Activated CD4-positive, alpha-beta T cell treated with anti-CD3 and anti-CD28 coated beads for 1 hour (primary cell): ENCODE results near the gene NINJ2.

Experiments
- DNase-seq: peaks from one replicate; pipeline ENCODE4 v3.0.0-alpha.2; 2020

The NINJ2 gene

DNA sequence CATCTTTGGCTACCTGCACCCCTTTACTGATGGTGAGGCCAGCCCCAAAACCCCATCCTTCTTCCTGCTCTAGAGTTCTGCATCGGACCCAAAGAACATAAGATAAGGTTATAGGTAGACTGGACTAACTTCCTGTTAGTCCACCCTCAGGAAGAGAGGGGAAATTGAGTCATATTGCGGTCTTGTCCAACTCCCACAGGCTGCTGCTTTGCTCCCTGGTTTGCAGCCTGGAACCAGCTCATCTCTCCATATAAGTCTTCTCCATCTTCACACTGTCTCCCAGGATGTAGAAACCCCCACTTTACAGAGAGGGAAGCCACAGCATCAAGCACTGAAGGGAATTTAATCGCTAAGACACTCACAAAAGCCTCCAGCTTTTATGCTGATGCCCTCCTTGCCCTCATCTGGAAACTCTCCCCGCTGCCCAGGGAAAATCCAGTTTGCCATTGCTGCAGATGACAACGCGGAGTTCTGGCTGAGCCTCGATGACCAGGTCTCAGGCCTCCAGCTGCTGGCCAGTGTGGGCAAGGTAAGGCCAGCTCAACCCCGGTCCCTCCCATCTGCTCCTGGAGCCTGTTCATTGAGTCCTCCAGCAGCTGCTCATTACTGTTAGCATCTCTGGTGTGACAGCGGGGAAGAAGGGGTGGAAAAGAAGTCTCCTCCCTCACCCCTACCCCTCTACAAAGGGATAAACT, 118.2 kb downstream of the NINJ2 start:
- DNase-seq = no peak

- DNase-seq = no peak
Measured at GRCh38 chr12:544142-544541, 119.1 kb downstream of the NINJ2 start.

GRCh38 chr12:543114-543451, 120.2 kb downstream of the NINJ2 start:
- DNase-seq = no peak

DNA sequence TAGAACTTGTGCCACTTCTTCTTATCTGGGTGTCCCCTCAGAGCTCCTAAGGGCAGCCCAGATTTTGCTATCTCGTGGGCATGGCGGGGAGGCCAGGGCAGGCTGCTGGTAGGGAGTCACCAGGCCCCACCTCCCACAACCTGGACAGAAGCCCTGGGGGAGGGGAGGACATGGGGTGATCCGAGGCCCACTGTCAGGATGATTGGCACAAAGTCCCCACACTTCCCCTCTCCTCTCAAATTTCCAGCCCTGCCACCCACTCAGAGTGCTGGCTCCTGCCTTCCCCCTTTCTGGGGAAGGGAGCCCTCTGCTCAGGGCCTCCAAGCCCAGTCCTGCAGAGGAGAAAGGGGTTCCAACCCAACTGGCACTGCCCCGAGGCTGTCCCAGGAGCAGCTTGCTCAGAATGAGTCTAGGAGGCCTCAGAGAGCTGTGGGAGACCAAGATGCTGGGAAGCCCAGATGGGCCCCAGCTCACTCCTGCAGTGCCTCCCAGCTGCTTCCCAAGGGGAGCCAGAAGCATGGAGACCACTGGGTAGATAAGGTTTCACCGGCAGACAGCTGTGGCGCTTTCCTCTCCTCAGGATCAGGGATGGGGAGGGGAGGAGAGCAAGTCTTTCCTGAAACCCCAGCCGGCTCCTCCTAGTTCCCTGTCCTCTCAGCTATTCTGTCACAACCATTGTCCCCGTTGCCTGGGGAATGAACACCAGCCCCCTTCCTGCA, 120.7 kb downstream of the NINJ2 start:
- DNase-seq = no peak

- DNase-seq = no peak
Measured at GRCh38 chr12:541676-542324, 121.4 kb downstream of the NINJ2 start.

DNA sequence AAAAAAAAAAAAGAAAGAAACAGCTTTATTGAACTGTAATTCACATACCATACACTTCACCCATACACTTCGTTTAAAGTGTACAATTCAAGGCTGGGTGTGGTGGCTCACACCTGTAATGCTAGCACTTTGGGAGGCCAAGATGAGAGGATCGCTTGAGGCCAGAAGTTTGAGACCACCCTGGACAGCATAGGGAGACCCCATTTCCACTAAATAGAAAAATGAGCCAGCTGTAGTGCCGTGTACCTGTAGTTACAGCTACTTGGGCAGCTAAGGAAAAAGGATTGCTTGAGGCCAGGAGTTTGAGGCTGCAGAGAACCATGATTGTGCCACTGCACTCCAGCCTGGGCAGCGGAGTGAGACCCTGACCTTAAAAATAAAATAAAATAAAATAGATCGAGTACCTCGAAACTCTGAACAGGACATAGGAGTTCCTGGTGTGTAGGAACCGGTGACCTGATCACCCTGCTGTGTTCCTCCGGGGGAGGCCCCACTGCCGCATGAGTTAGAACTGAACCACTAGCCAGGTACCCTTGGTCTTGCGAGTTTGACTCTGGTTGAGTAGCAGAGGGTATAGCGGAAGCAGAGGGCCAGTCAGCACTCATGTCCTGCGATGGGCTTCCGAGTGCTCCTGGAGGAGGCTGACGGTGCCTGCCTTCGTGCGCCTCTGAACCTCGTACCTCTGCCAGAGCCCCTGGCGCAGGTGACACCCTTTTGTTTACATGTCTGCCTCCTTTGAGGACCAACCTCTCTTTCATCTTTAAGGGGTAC, 123.5 kb downstream of the NINJ2 start:
- DNase-seq = no peak

GRCh38 chr12:538731-539539, 124.3 kb downstream of the NINJ2 start:
- no peak for DNase-seq

DNA sequence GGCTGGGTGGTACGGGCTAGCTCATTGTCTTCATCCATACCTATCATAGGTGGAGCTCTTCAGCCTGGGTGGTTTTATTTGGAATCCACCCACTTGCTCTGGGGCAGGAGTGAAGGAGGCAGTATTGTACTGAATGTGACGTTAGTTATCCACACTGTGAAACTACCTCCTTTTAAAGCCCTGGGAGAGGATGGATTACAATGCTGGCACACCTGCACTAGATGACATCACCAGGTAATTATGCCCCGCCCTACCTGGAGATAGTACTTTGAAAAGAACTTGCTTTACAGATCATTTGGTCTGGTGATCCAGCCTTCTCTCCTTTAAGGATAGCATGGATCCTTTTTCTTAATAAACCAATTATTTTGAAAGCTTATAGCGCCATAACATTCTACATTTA, 125.5 kb downstream of the NINJ2 start:
- no peak for DNase-seq

DNA sequence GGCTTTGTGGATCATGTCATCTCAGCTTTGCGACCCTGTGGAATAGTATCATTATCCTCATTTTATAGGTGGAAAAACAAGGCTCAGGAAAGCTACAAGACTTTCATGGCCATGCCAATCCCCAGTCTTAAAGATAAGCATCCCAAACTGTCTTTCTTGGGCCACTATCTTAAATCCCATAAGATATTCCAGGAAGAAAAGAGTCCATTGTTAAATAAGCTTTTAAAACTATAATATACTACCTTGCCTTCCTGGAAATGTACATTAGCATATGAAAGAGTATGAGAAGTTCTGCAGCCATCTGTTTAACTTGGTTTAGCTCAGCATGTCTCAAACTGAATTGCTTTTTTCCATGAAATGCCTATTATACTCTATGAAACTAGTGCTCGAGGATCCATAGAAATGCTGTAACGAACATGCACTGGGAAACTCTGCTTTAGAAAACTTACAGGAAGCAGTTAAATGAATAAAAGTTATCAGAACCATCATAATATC, 126.4 kb downstream of the NINJ2 start:
- no peak for DNase-seq

GRCh38 chr12:535396-535795, 127.8 kb downstream of the NINJ2 start:
- DNase-seq = no peak

DNA sequence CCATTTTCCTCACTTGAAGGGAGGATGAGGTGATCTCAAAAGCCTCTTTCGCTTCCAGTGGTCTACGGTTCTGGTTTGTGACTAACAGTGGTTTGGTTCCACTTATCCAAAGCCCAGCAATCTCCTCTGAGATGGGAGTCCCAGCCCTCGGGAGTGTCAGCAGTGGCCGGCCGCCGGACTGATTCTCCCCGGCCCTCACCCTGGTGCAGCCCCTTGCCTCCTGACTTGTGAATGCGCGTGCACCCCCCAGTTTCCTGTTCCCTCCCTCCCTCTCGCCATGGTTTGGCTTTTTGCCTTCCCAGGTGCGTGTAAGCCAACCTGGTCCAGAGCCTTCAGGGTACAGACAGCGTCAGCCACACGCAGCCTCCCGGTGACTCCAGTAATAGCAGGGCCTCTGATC, 129.0 kb downstream of the NINJ2 start:
- no peak for DNase-seq

DNA sequence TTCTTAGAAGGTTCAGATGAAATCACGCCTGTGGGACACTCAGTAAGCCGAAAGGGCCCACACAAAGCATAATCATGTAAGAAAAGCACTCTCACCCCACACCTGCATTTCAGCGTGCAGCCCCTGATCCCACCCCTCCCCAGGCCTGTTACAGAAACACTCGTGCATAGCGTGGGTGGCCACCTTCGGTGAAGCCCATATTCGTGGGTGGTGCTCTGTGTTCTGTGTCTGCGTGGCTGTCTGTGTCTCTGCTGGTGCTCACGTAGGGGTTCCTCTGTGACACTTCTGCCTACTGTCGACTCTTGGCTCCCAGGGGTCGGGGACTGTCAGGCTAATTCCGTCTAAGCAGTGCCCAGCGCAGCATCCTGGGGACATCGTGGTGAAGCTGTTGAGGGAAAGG, 129.5 kb downstream of the NINJ2 start:
- no peak for DNase-seq

- DNase-seq = no peak
Measured at GRCh38 chr12:532908-533565, 130.2 kb downstream of the NINJ2 start.

DNA sequence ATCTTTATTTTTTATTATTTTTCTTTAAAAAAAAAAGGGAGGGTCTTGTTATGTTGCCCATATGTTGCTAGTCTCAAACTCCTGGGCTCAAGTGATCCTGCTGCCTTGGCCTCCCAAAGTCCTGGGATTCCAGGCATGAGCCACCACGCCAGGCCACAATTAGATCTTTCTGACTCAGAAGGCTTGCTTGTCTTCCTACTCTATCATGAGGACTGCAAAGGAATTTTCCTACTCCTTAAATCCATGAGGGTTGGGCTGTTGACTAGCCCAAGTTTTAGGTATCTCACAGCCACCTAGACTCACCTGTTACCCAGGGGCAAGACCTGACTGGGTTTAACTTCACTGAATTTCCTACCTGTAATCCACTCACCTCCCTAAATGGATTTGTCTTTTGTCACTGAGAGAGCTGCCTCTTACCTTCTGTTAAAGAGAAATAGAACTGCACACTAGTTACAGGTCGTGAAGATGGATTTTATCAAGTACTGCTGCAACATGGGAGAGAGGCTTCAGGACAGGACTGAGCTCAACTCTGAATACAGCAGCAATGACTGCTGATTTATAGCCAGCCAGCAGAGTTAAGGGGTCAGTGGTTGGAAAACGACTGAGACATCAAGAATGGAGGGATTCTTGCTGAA, 131.2 kb downstream of the NINJ2 start:
- no peak for DNase-seq

GRCh38 chr12:530821-531220, 132.4 kb downstream of the NINJ2 start:
- DNase-seq = no peak

- no peak for DNase-seq
Measured at GRCh38 chr12:530308-530707, 132.9 kb downstream of the NINJ2 start.

DNA sequence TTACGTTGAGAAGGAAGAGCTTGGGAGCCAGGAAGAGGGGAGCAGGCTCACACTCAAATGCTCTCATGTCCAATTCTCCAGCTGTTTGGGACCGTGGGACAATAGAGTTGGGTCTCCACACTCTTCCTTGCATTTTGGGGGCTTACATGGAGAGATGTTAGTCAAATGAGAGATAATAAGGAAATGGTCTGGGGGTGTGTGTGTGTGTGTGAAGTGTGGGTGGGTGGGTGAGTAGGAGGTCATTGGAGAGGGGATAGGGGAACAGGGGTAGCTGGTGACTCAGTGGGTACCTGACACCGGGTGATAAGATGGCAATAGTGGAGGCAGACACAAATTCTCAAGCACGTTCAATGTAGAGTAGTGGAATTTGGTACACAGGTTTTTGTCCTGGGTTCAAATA, 135.5 kb downstream of the NINJ2 start:
- no peak for DNase-seq

DNA sequence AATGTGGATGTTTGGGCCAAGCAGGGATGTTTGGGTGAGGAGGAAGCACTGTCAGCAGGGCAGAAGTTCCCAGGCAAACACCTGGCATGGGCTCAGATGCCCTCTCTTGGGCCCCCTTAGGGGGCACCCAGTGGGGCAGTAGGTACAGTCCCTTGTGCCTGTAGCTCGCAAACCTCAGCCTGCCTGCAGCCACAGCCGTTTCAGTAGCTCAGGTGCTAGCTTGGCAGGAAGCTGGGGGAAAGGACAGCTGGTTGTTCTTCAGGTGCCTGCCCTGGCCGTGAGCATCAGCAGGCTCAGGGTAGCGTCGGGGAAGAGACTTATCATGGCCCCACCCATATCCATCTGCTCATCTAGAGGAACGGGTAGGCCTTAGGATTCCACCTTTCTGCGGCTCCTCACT, 136.0 kb downstream of the NINJ2 start:
- DNase-seq = no peak

DNA sequence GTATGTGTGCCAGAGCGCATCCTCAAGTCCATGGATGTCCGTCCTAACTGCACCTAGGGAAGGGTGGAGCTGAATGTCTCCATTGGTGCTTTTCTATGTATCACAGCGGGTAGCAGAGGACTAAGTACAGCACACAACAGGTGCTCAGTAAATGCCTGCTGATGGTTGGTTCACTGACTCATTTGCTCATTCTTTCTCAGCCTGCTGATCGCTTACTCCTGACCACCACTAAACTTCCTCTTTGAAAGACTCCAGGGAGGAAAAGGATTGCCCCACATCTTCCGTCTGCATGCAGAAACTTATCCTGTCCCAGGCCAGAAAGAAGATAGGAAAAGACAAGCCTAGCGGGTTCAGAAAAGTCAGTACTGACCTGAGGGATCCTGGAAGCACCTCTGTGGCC, 137.2 kb downstream of the NINJ2 start:
- no peak for DNase-seq

- no peak for DNase-seq
Measured at GRCh38 chr12:524167-524951, 138.9 kb downstream of the NINJ2 start.
